Esophagus muscularis mucosa (tissue), 4 donors: ENCODE data around the gene FRK. TPM values are rescaled to one million over a fixed set of nuclear protein-coding genes. Genes with fewer than 3 reads are reported as not detected.

Experiments used
- DNase-seq: peaks from one replicate; pipeline ENCODE4 v3.0.0-alpha.2; 2017; ENCODE audit errors: extremely low spot score
- H3K27ac ChIP-seq, 4 donors: fragments of 200-600 bp; sonication (generic); replicated peaks in 1 of 4; 1 replicate in 3 of 4; 2 replicates in 1 of 4; pipeline ENCODE4 v1.5.1; 2016 to 2019; ENCODE audit warnings: mild to moderate bottlenecking in 1 of 4
- H3K27me3 ChIP-seq, 4 donors: fragments of 200-600 bp; sonication (generic); one replicate each; pipeline versions ENCODE4 v1.5.1 to v1.6.0; 2016 to 2019
- H3K36me3 ChIP-seq, 4 donors: fragments of 200-600 bp; sonication (generic); one replicate each; pipeline ENCODE4 v1.5.1; 2016 to 2019
- H3K4me1 ChIP-seq, 4 donors: fragments of 200-600 bp; sonication (generic); one replicate each; pipeline ENCODE4 v1.5.1; 2016 to 2019
- H3K4me3 ChIP-seq, 4 donors: fragments of 200-600 bp; sonication (generic); 1 replicate in 2 of 4; 2 replicates in 2 of 4; pipeline ENCODE4 v1.5.1; 2016 to 2019; ENCODE audit warnings: mild to moderate bottlenecking in 4 of 4, moderate library complexity in 1 of 4
- H3K9me3 ChIP-seq, 4 donors: fragments of 200-600 bp; sonication (generic); 1 replicate in 3 of 4; 2 replicates in 1 of 4; pipeline ENCODE4 v1.5.1; 2016 to 2019
- CTCF ChIP-seq, 3 experiments: fragments of 200-600 bp in 2 of 3; fragments of 450-650 bp in 1 of 3; sonication (generic) in 2 of 3; IDR thresholded peaks; one replicate each; pipeline ENCODE4 v1.5.1; 2017 to 2019; ENCODE audit warnings: antibody characterized with exemption in 3 of 3, mild to moderate bottlenecking in 2 of 3, moderate library complexity in 1 of 3
- EP300 ChIP-seq: sonication (generic); formaldehyde crosslinking; IDR thresholded peaks from one replicate; pipeline ENCODE4 v1.6.1; 2017; ENCODE audit warnings: antibody characterized with exemption
- POLR2A ChIP-seq: fragments of 450-650 bp; IDR thresholded peaks from one replicate; pipeline ENCODE4 v1.6.1; 2017; ENCODE audit warnings: antibody characterized with exemption, moderate library complexity, mild to moderate bottlenecking, low read depth
- POLR2AphosphoS5 ChIP-seq, 2 donors: sonication (generic); formaldehyde crosslinking; IDR thresholded peaks; one replicate each; pipeline ENCODE4 v1.6.1; 2017; ENCODE audit warnings: antibody characterized with exemption in 2 of 2
- WGBS: methylation state at CpG from one replicate; pipeline ENCODE4 v1.1.5; 2018; 5-methylcytosine and 5-hydroxymethylcytosine counted together
- intact Hi-C: fragments of 100-400 bp; cut with DNase I; formaldehyde crosslinking; loops from one replicate; pipeline ENCODE4 v1.15.1; 2023
- total RNA-seq, 4 donors: library from RNA; depleted of rRNA; stranded (reverse); fragments of >200 nt; gene quantifications; one replicate each; pipeline versions ENCODE4 v1.1.0 to v1.2.1, GENCODE V29; 2016

Gene FRK
- total RNA-seq, 4 donors from 2014 or later: 0.17 to 0.57 (median 0.40) TPM

- no peaks in the 10 kb centered on the region for H3K36me3 ChIP-seq
- intact Hi-C loops: no loop called here
- DNase-seq: no peak
- WGBS: no CpG with 5 or more reads among the region's 5 CpGs
- H3K27me3 ChIP-seq: no peaks in the 10 kb centered on the region
- H3K4me1 ChIP-seq: no peaks in the 10 kb centered on the region
- H3K9me3 ChIP-seq: peaks cover 0 to 10% (median 4%) of the 10 kb centered on the region in 4 donors
- no peak for TF ChIP-seq CTCF (IDR thresholded peaks at IDR 0.05)
- TF ChIP-seq POLR2AphosphoS5 (IDR thresholded peaks at IDR 0.05): no peak
- TF ChIP-seq EP300: no peak
- no peak for TF ChIP-seq POLR2A
- no peak overlapping the region for H3K4me3 ChIP-seq
- no peak overlapping the region for H3K27ac ChIP-seq
Observed at GRCh38 chr6:116041934-116042333, 18.8 kb downstream of the FRK start.

GRCh38 chr6:116040993-116041392 is 19.7 kb downstream of the FRK start:
- Histone ChIP-seq H3K4me3 (no peak overlapping the region), H3K4me1 (no peaks in the 10 kb centered on the region), H3K27ac (no peak overlapping the region), H3K9me3 (peaks cover 0 to 10% (median 4%) of the 10 kb centered on the region in 4 donors), H3K36me3 (no peaks in the 10 kb centered on the region), H3K27me3 (no peaks in the 10 kb centered on the region)
- WGBS: 93% methylated on average over 2 of the region's 2 CpGs
- TF ChIP-seq CTCF (IDR thresholded peaks at IDR 0.05) (no peak), POLR2A (no peak)
- intact Hi-C loops: no loop called here
- no peak for DNase-seq

- H3K9me3 ChIP-seq: peaks cover 0 to 2% (median 0%) of the 10 kb centered on the region in 4 donors
- H3K4me1 ChIP-seq: peaks cover 0 to 9% (median 8%) of the 10 kb centered on the region in 4 donors
- no peaks in the 10 kb centered on the region for H3K27me3 ChIP-seq
- H3K27ac ChIP-seq: no peak overlapping the region
- no peak for DNase-seq
- intact Hi-C loops: no loop called here
- H3K36me3 ChIP-seq: no peaks in the 10 kb centered on the region
- no peak overlapping the region for H3K4me3 ChIP-seq
- no peak for TF ChIP-seq CTCF (IDR thresholded peaks at IDR 0.05)
- no peak for TF ChIP-seq EP300
- TF ChIP-seq POLR2A: no peak
- TF ChIP-seq POLR2AphosphoS5 (IDR thresholded peaks at IDR 0.05): no peak
Observed at GRCh38 chr6:116036885-116037284, 23.8 kb downstream of the FRK start.

GRCh38 chr6:116036075-116036773 is 24.5 kb downstream of the FRK start:
- no peaks in the 10 kb centered on the region for H3K9me3 ChIP-seq
- H3K36me3 ChIP-seq: no peaks in the 10 kb centered on the region
- 58% methylated on average over 2 of the region's 2 CpGs for WGBS
- no peak for TF ChIP-seq POLR2AphosphoS5 (IDR thresholded peaks at IDR 0.05)
- TF ChIP-seq POLR2A: no peak
- no peak for TF ChIP-seq EP300
- TF ChIP-seq CTCF (IDR thresholded peaks at IDR 0.05): no peak
- H3K27me3 ChIP-seq: no peaks in the 10 kb centered on the region
- no peak overlapping the region for H3K27ac ChIP-seq
- no peak for DNase-seq
- H3K4me3 ChIP-seq: no peak overlapping the region
- peaks cover 0 to 9% (median 8%) of the 10 kb centered on the region in 4 donors for H3K4me1 ChIP-seq
- intact Hi-C loops: no loop called here

- Histone ChIP-seq H3K36me3 (no peaks in the 10 kb centered on the region), H3K4me3 (no peak overlapping the region), H3K27ac (no peak overlapping the region), H3K9me3 (no peaks in the 10 kb centered on the region), H3K27me3 (no peaks in the 10 kb centered on the region), H3K4me1 (peaks cover 0 to 9% (median 8%) of the 10 kb centered on the region in 4 donors)
- TF ChIP-seq POLR2AphosphoS5 (IDR thresholded peaks at IDR 0.05) (no peak), CTCF (IDR thresholded peaks at IDR 0.05) (no peak), POLR2A (no peak), EP300 (no peak)
- WGBS: 86% methylated on average over 4 of the region's 4 CpGs
- no peak for DNase-seq
- intact Hi-C loops: no loop called here
Observed at GRCh38 chr6:116035616-116036015, 25.1 kb downstream of the FRK start.
